Left cardiac atrium (tissue), 4 donors: ENCODE results near the gene TMEM134. TPM values are rescaled to one million over a fixed set of nuclear protein-coding genes. Genes with fewer than 3 reads are reported as not detected.
A peak's percentile ranks its signal among the peaks of the same experiment; 100 is the strongest.

Experiments used
- ATAC-seq, 2 donors: fragments of 200-7000 bp; cut with Tn5 transposase; one replicate each; pipeline ENCODE4 v1.9.1; 2020; ENCODE audit warnings: mild to moderate bottlenecking in 2 of 2, moderate library complexity in 2 of 2
- DNase-seq: peaks from one replicate; pipeline ENCODE4 v3.0.0-alpha.2; 2020
- intact Hi-C, 2 donors: fragments of 100-400 bp; cut with DNase I; formaldehyde crosslinking; loops; one replicate each; pipeline versions ENCODE4 v1.14.1 to v1.15.1; 2022 to 2023
- total RNA-seq, 2 donors: library from RNA; stranded (reverse); fragmentation: NEBNext Ultra II Directional; extraction: Animal tissue kit (Norgen Biotek cat#: 25700); gene quantifications; one replicate each; pipeline ENCODE4 v1.2.1, GENCODE V29; 2021
- donor health status: DM: no; HTN: yes; CAD: no.
- donor health status: DM: no; HTN: yes; CAD: no; lungs with severe emphysema.
- donor health status: DM: yes; HTN: yes; CAD: no.
- donor health status: Dilated cardiomyopathy.

Gene TMEM134
- total RNA-seq, 2 donors from 2014 or later = 50.5 to 58.1 TPM

- intact Hi-C loops = no loop called here
- no peak for DNase-seq
- no peak for ATAC-seq
Observed at GRCh38 chr11:67450796-67451657, 18.0 kb downstream of the TMEM134 start.

- ATAC-seq = peak in 1 of 2 donors; percentile 37
- no peak for DNase-seq
- intact Hi-C loops = no loop called here
Observed at GRCh38 chr11:67449116-67449844, 19.8 kb downstream of the TMEM134 start.

- intact Hi-C loops = no loop called here
- DNase-seq = no peak
- no peak for ATAC-seq
Observed at GRCh38 chr11:67448220-67448609, 20.8 kb downstream of the TMEM134 start.

- intact Hi-C loops = no loop called here
- ATAC-seq = no peak
- DNase-seq = no peak
Observed at GRCh38 chr11:67445515-67445914, 23.5 kb downstream of the TMEM134 start.

GRCh38 chr11:67442504-67443404 lies 26.3 kb downstream of the TMEM134 start:
- intact Hi-C loops = no loop called here
- peak; percentile 24 for DNase-seq

GRCh38 chr11:67441731-67442351 lies 27.2 kb downstream of the TMEM134 start:
- DNase-seq (peak; percentile 38), ATAC-seq (no peak)
- intact Hi-C loops = no loop called here

More at GRCh38 chr11:67442504-67443404, 26.3 kb downstream of the TMEM134 start:
- peak in 1 of 2 donors; percentile 1 for ATAC-seq

GRCh38 chr11:67441098-67441563 lies 27.9 kb downstream of the TMEM134 start:
- DNase-seq (peak; percentile 25), ATAC-seq (no peak)
- intact Hi-C loops = no loop called here

GRCh38 chr11:67440229-67441097 lies 28.6 kb downstream of the TMEM134 start:
- DNase-seq (peak; percentile 17), ATAC-seq (no peak)
- intact Hi-C loops = no loop called here

GRCh38 chr11:67439321-67440228 lies 29.5 kb downstream of the TMEM134 start:
- intact Hi-C loops = no loop called here
- ATAC-seq (peak in 1 of 2 donors; percentile 1), DNase-seq (peak; percentile 40)

- peak; percentile 34 for DNase-seq
- intact Hi-C loops = no loop called here
- no peak for ATAC-seq
Observed at GRCh38 chr11:67438158-67438902, 30.7 kb downstream of the TMEM134 start.

GRCh38 chr11:67437809-67438157 lies 31.3 kb downstream of the TMEM134 start:
- ATAC-seq (no peak), DNase-seq (no peak)
- intact Hi-C loops = no loop called here

GRCh38 chr11:67437082-67437808 lies 31.8 kb downstream of the TMEM134 start, which contains the start of gene PTPRCAP:
Gene PTPRCAP, minus strand, starts transcription at chr11:67437682. Its CDS starts 63 bp downstream, at chr11:67437619.
- ATAC-seq (peak; percentile 10 to 36), DNase-seq (peak; percentile 41)
- intact Hi-C loops = no loop called here

GRCh38 chr11:67436459-67437081 lies 32.5 kb downstream of the TMEM134 start:
- intact Hi-C loops = no loop called here
- DNase-seq = peak; percentile 20
- ATAC-seq = peak; percentile 1 to 18

- intact Hi-C loops = no loop called here
- ATAC-seq (no peak), DNase-seq (peak; percentile 18)
Observed at GRCh38 chr11:67435727-67436458, 33.2 kb downstream of the TMEM134 start.
